Esophagus muscularis mucosa (tissue), 3 donors: Measurements from ENCODE around the gene TRIM14.

Experiments
- CTCF ChIP-seq, 3 experiments: fragments of 200-600 bp in 2 of 3; fragments of 450-650 bp in 1 of 3; sonication (generic) in 2 of 3; IDR thresholded peaks; one replicate each; pipeline ENCODE4 v1.5.1; 2017 to 2019; ENCODE audit warnings: antibody characterized with exemption in 3 of 3, mild to moderate bottlenecking in 2 of 3, moderate library complexity in 1 of 3
- POLR2A ChIP-seq: fragments of 450-650 bp; IDR thresholded peaks from one replicate; pipeline ENCODE4 v1.6.1; 2017; ENCODE audit warnings: antibody characterized with exemption, moderate library complexity, mild to moderate bottlenecking, low read depth

- TF ChIP-seq POLR2A = no peak
- TF ChIP-seq CTCF (IDR thresholded peaks at IDR 0.05) = no peak
These were observed 42.8 kb upstream of the TRIM14 start for GRCh38 chr9:98161851-98162250.
